Fibroblast of gingiva (primary cell): ENCODE results near the gene CPLANE1.

ENCODE experiments used
- DNase-seq: peaks from one replicate; pipeline ENCODE4 v3.0.0-alpha.2; 2011; ENCODE audit warnings: low read depth

CPLANE1 gene

DNA sequence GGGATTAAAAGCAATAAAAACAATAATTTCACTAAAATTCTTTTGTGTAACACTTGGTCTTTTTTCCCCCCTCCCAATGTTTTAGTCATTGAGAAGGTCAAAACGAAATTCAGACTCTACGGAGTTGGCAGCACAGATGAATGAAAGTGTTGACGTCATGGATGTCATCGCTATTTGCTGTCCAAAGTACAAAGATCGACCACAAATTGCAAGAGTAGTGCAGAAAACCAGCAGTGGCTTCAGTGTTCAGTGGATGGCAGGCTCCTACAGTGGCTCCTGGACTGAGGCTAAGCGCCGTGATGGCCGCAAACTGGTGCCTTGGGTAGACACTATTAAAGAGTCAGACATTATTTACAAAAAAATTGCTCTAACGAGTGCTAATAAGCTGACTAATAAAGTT, 184.7 kb downstream of the CPLANE1 start:
- DNase-seq: no peak

DNA sequence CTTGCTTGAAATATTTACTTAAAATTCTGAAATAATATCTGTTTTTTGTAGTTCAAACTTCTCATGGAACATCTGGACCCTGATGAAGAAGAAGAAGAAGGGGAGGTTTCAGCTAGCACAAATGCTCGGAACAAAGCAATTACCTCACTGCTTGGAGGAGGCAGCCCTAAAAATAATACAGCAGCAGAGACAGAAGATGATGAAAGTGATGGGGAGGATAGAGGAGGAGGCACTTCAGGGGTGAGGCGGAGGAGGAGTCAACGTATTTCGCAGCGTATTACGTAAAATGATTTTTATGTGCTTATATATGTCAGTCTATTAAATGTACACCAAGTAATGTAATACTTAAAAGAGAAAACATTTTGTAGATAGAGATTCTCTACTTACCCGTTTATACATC, 185.4 kb downstream of the CPLANE1 start:
- no peak for DNase-seq

DNA sequence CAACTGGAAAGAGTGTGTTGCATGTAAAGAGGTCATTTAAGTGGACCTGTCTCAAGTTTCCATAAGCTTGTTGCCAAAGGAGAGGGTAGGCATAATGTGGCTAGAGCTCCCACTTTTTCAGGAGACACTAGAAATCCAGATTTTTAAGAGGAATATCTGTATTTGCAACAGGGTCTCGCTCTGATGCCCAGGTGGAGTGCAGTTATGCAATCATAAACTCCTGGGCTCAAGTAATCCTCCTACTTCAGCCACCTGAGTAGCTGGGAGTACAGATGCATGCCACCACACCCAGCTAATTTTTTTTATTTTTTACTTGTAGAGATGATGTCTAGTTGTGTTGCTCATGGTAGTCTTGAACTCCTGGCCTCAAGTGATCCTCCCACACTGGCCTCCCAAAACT, 189.1 kb downstream of the CPLANE1 start:
- no peak for DNase-seq

DNA sequence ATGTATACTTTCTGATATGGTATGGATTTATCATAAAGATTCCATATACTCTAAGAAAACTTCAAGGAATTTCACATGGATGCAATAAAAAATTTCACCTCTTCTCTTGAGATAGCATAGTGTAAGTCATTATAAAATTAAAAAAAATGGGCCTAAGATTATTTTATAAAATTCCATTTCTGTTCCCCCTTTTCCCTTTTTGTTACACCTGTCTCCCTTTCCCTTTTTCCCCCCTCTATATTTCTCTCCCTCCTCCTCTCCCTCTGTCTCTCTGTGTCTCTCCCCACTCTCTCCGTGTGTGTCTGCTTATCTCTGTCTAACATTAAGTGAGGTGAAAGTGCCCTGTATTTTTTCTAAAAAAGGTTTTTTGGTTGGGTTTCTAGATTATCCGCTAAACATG, 192.4 kb downstream of the CPLANE1 start:
- no peak for DNase-seq
